RWPE2 (cell line): ENCODE measurements around the gene PTPRQ.

ENCODE experiments used
- ATAC-seq: fragments of 200-7000 bp; cut with Tn5 transposase; 3 replicates; pipeline ENCODE4 v1.9.1; 2021; ENCODE audit warnings: low read depth
- DNase-seq: peaks from one replicate; pipeline ENCODE4 v3.0.0-alpha.2; 2020; ENCODE audit warnings: low spot score
- H3K27ac ChIP-seq: fragments of 450-650 bp; 2 replicates; pipeline ENCODE4 v1.5.1; 2017; ENCODE audit warnings: mild to moderate bottlenecking; ENCODE audit not compliant: poor library complexity, severe bottlenecking
- H3K27me3 ChIP-seq: fragments of 250-450 bp; sonication (Bioruptor Pico); 2 replicates; pipeline ENCODE4 v1.5.1; 2021; ENCODE audit warnings: mild to moderate bottlenecking, moderate library complexity; ENCODE audit not compliant: insufficient read depth, poor library complexity, severe bottlenecking
- H3K36me3 ChIP-seq: fragments of 250-450 bp; sonication (Bioruptor Pico); 2 replicates; pipeline ENCODE4 v1.5.1; 2020; ENCODE audit warnings: low read depth, mild to moderate bottlenecking, moderate library complexity
- H3K4me1 ChIP-seq: fragments of 250-450 bp; sonication (Bioruptor Pico); 2 replicates; pipeline ENCODE4 v1.5.1; 2021; ENCODE audit warnings: mild to moderate bottlenecking, moderate library complexity; ENCODE audit not compliant: insufficient read depth, poor library complexity, severe bottlenecking
- H3K4me3 ChIP-seq: fragments of 250-450 bp; sonication (Bioruptor Pico); 2 replicates; pipeline ENCODE4 v1.5.1; 2021; ENCODE audit warnings: mild to moderate bottlenecking, moderate library complexity; ENCODE audit not compliant: severe bottlenecking
- H3K9me3 ChIP-seq: fragments of 250-450 bp; sonication (Bioruptor Pico); 2 replicates; pipeline ENCODE4 v1.5.1; 2021; ENCODE audit warnings: mild to moderate bottlenecking, moderate library complexity; ENCODE audit not compliant: severe bottlenecking
- CTCF ChIP-seq: fragments of 450-650 bp; IDR thresholded peaks from one replicate; pipeline ENCODE4 v1.5.1; 2017; ENCODE audit warnings: mild to moderate bottlenecking, moderate library complexity; ENCODE audit not compliant: poor library complexity, severe bottlenecking

PTPRQ gene

GRCh38 chr12:80494836-80495235 is 50.8 kb downstream of the PTPRQ start:
- no peak overlapping the region for H3K4me3 ChIP-seq
- H3K36me3 ChIP-seq, result no peaks in the 10 kb centered on the region
- H3K27me3 ChIP-seq, result no peaks in the 10 kb centered on the region
- DNase-seq (no peak), ATAC-seq (no peak)
- H3K9me3 ChIP-seq, result no peaks in the 10 kb centered on the region
- no peak overlapping the region for H3K27ac ChIP-seq
- TF ChIP-seq CTCF, result no peak
- H3K4me1 ChIP-seq, result no peaks in the 10 kb centered on the region

- Histone ChIP-seq H3K4me1 (no peaks in the 10 kb centered on the region), H3K27ac (no peak overlapping the region), H3K4me3 (no peak overlapping the region), H3K36me3 (no peaks in the 10 kb centered on the region), H3K9me3 (no peaks in the 10 kb centered on the region), H3K27me3 (no peaks in the 10 kb centered on the region)
- DNase-seq, result no peak
- ATAC-seq, result no peak
- no peak for TF ChIP-seq CTCF
Measured at GRCh38 chr12:80498059-80498728, 54.2 kb downstream of the PTPRQ start.

GRCh38 chr12:80504389-80505163 is 60.5 kb downstream of the PTPRQ start:
- H3K4me3 ChIP-seq, result no peak overlapping the region
- ATAC-seq (no peak), DNase-seq (no peak)
- H3K27me3 ChIP-seq, result no peaks in the 10 kb centered on the region
- no peak for TF ChIP-seq CTCF
- H3K27ac ChIP-seq, result no peak overlapping the region
- no peaks in the 10 kb centered on the region for H3K36me3 ChIP-seq
- H3K9me3 ChIP-seq, result no peaks in the 10 kb centered on the region
- peaks cover 2% of the 10 kb centered on the region for H3K4me1 ChIP-seq

GRCh38 chr12:80509781-80510556 is 65.9 kb downstream of the PTPRQ start:
- peak; percentile 86 for ATAC-seq
- no peaks in the 10 kb centered on the region for H3K27me3 ChIP-seq
- H3K27ac ChIP-seq, result peak overlapping the region; percentile 69
- H3K4me1 ChIP-seq, result peaks cover 14% of the 10 kb centered on the region
- TF ChIP-seq CTCF, result no peak
- no peaks in the 10 kb centered on the region for H3K9me3 ChIP-seq
- no peaks in the 10 kb centered on the region for H3K36me3 ChIP-seq
- no peak for DNase-seq
- no peak overlapping the region for H3K4me3 ChIP-seq
